Endothelial cell of umbilical vein (primary cell): ENCODE measurements around the gene MAFB. TPM values are rescaled to one million over a fixed set of nuclear protein-coding genes. Genes with fewer than 3 reads are reported as not detected.

ENCODE experiments used
- BruUV-seq: library from RNA; stranded (reverse); fragments of 400-500 nt; replicated peaks from 2 replicates; lab custom pipeline; 2021; lab: Mats Ljungman, UMichigan
- CTCF ChIA-PET: fragments of 300-600, 350-600 bp; sonication (Branson Sonifier 250); formaldehyde crosslinking; loops from one replicate; lab custom pipeline; 2021; ENCODE audit warnings: antibody characterized with exemption, inconsistent platforms; lab: Charles Lee
- POLR2A ChIA-PET: fragments of 300-600, 350-600 bp; sonication (Branson Sonifier 250); formaldehyde crosslinking; loops from one replicate; lab custom pipeline; 2021; ENCODE audit warnings: antibody characterized with exemption, inconsistent platforms; lab: Charles Lee
- DNase-seq: peaks from one replicate; pipeline ENCODE4 v3.0.0-alpha.2; 2011; ENCODE audit warnings: low read depth, low spot score
- FAIRE-seq: peaks from 2 replicates; lab custom pipeline; 2011; peaks lifted over from hg19 to GRCh38; lab: Jason Lieb, UNC
- H2AFZ ChIP-seq: 2 replicates; pipeline ENCODE4 v1.6.0; 2012; ENCODE audit warnings: low read depth, low read length, control low read depth, inconsistent platforms
- H3K27ac ChIP-seq: 2 replicates; pipeline ENCODE4 v1.5.1; 2011; ENCODE audit warnings: low read depth, mild to moderate bottlenecking, control low read depth, low read length, moderate library complexity; ENCODE audit not compliant: insufficient read depth
- H3K27me3 ChIP-seq, 2 experiments: 2 replicates each; pipeline versions ENCODE4 v1.6.0 to v1.6.1; 2011; ENCODE audit warnings: low read length in 2 of 2, mixed read lengths in 1 of 2; ENCODE audit not compliant: control insufficient read depth in 2 of 2, insufficient read depth in 2 of 2
- H3K36me3 ChIP-seq, 2 experiments: 2 replicates in 1 of 2; 3 replicates in 1 of 2; pipeline ENCODE4 v1.5.1; 2011; ENCODE audit warnings: low read length in 2 of 2, mild to moderate bottlenecking in 1 of 2, moderate library complexity in 1 of 2; ENCODE audit not compliant: control insufficient read depth in 2 of 2, insufficient read depth in 2 of 2; ENCODE audit errors: extremely low read depth in 1 of 2
- H3K4me1 ChIP-seq: 3 replicates; pipeline ENCODE4 v1.5.1; 2011; ENCODE audit warnings: mild to moderate bottlenecking, low read length; ENCODE audit not compliant: control insufficient read depth, insufficient read depth; ENCODE audit errors: extremely low read depth
- H3K4me2 ChIP-seq: 2 replicates; pipeline ENCODE4 v1.6.1; 2011; ENCODE audit warnings: low read length, control low read depth, mixed read lengths; ENCODE audit not compliant: insufficient read depth
- H3K4me3 ChIP-seq, 3 experiments: fragments of 200-600 bp in 1 of 3; sonication (generic), shearing (Covaris generic) in 1 of 3; replicated peaks in 1 of 3; 2 replicates each; pipeline ENCODE4 v1.5.1; 2011 to 2016; ENCODE audit warnings: control low read depth in 3 of 3, low read length in 3 of 3, mild to moderate bottlenecking in 2 of 3, inconsistent platforms in 1 of 3, low read depth in 1 of 3, moderate library complexity in 1 of 3; ENCODE audit not compliant: insufficient read depth in 1 of 3
- H3K79me2 ChIP-seq: 2 replicates; pipeline ENCODE4 v1.6.0; 2012; ENCODE audit warnings: low read length, inconsistent platforms; ENCODE audit not compliant: control insufficient read depth, insufficient read depth
- H3K9ac ChIP-seq: replicated peaks from 2 replicates; pipeline ENCODE3; 2011; ENCODE audit warnings: low read length, control low read depth; ENCODE audit not compliant: insufficient read depth; ENCODE audit errors: extremely low read depth
- H3K9me1 ChIP-seq: replicated peaks from 3 replicates; pipeline ENCODE4 v1.6.0; 2011; ENCODE audit warnings: mild to moderate bottlenecking, low read length; ENCODE audit not compliant: control insufficient read depth, insufficient read depth; ENCODE audit errors: extremely low read depth
- H3K9me3 ChIP-seq: replicated peaks from 2 replicates; pipeline ENCODE4 v1.5.1; 2012; ENCODE audit warnings: low read length, inconsistent platforms; ENCODE audit not compliant: control insufficient read depth, insufficient read depth
- H4K20me1 ChIP-seq: replicated peaks from 2 replicates; pipeline ENCODE3; 2011; ENCODE audit warnings: mild to moderate bottlenecking, low read length; ENCODE audit not compliant: control insufficient read depth, insufficient read depth; ENCODE audit errors: extremely low read depth
- CTCF ChIP-seq, 2 donors: IDR thresholded peaks; 1 replicate in 1 of 2; 2 replicates in 1 of 2; pipeline ENCODE4 v1.5.1; 2011; ENCODE audit warnings: low read length in 2 of 2, mild to moderate bottlenecking in 2 of 2, moderate library complexity in 2 of 2, control low read depth in 1 of 2, inconsistent platforms in 1 of 2, low read depth in 1 of 2; ENCODE audit not compliant: insufficient read depth in 1 of 2; ENCODE audit errors: extremely low read depth in 1 of 2
- EZH2 ChIP-seq: IDR thresholded peaks from 2 replicates; pipeline ENCODE4 v1.6.1; 2012; ENCODE audit warnings: borderline replicate concordance, low read depth, mild to moderate bottlenecking, moderate library complexity, low read length, inconsistent platforms; ENCODE audit not compliant: severe bottlenecking
- FOS ChIP-seq: IDR thresholded peaks from 2 replicates; pipeline ENCODE4 v1.6.1; 2011; ENCODE audit warnings: mild to moderate bottlenecking, low read length, moderate library complexity, borderline replicate concordance; ENCODE audit not compliant: insufficient read depth
- GATA2 ChIP-seq: IDR thresholded peaks from 2 replicates; pipeline ENCODE4 v1.7.0; 2011; ENCODE audit warnings: low read depth, mild to moderate bottlenecking, moderate library complexity, mixed read lengths, low read length; ENCODE audit not compliant: insufficient read length, insufficient read depth
- JUN ChIP-seq: IDR thresholded peaks from 2 replicates; pipeline ENCODE4 v1.6.1; 2011; ENCODE audit warnings: borderline replicate concordance, low read depth; ENCODE audit not compliant: insufficient read length, insufficient read depth
- MYC ChIP-seq: IDR thresholded peaks from one replicate; pipeline ENCODE4 v1.6.1; 2011; ENCODE audit warnings: mild to moderate bottlenecking, low read depth, low read length
- POLR2A ChIP-seq: IDR thresholded peaks from 2 replicates; pipeline ENCODE4 v1.6.1; 2012; ENCODE audit warnings: low read depth, mild to moderate bottlenecking, control low read depth, low read length
- dilution Hi-C: fragments of 300-500 bp; cut with MboI; formaldehyde crosslinking; loops from one replicate; pipeline ENCODE4 v1.15.0; 2019; ENCODE audit warnings: low sequenced_read_pairs; ENCODE audit not compliant: extremely low pct_ligation_motif_present
- intact Hi-C: fragments of 100-400 bp; cut with micrococcal nuclease; formaldehyde crosslinking; loops from one replicate; pipeline ENCODE4 v1.10.0; 2022
- polyA plus RNA-seq, 4 experiments: library from polyadenylated mRNA; depleted of rRNA in 3 of 4; stranded (reverse) in 3 of 4; unstranded in 1 of 4; fragments of >200 nt; gene quantifications; 2 replicates each; pipeline versions ENCODE4 v1.2.1 to v1.2.3, GENCODE V29; 2011 to 2012; ENCODE audit warnings: missing spikeins in 1 of 4
- total RNA-seq: library from RNA; stranded (reverse); gene quantifications from 2 replicates; pipeline ENCODE4 v1.2.3, GENCODE V29; 2021
- TF ChIP-seq, protein P1 (sequence below): IDR thresholded peaks from 2 replicates; pipeline ENCODE4 v1.6.1; 2011; ENCODE audit not compliant: insufficient read depth, insufficient read length

MAFB gene
- total and polyA plus RNA-seq, 2 donors (not counting 3 experiments of a cell fraction or from before 2014, with no cell fraction given) = 1.8 to 3.4 TPM

GRCh38 chr20:40685349-40685748 lies 3.7 kb downstream of the MAFB start:
- no peaks in the 10 kb centered on the region for H3K9me3 ChIP-seq
- no peak for TF ChIP-seq EZH2
- no peak for TF ChIP-seq POLR2A
- TF ChIP-seq, protein P1, sequence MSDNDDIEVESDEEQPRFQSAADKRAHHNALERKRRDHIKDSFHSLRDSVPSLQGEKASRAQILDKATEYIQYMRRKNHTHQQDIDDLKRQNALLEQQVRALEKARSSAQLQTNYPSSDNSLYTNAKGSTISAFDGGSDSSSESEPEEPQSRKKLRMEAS = no peak
- dilution Hi-C loops (no loop called here), intact Hi-C loops (loop anchor here (10.0 kb wide), 1 partner anchor 1111 kb away; no protein-coding TSS in a partner anchor)
- no peak overlapping the region for H3K4me3 ChIP-seq
- H2AFZ ChIP-seq = no peak overlapping the region
- ChIA-PET POLR2A (no interaction called here), CTCF (interaction anchor here (1.3 to 1.8 kb wide), 2 partner anchors 10 to 525 kb away, joined by 3 to 4 read pairs; no protein-coding TSS in a partner anchor)
- no peak overlapping the region for H3K27ac ChIP-seq
- no peak overlapping the region for H3K9ac ChIP-seq
- no peaks in the 10 kb centered on the region for H3K9me1 ChIP-seq
- H3K79me2 ChIP-seq = no peaks in the 10 kb centered on the region
- H3K27me3 ChIP-seq = peaks cover 5 to 33% of the 10 kb centered on the region in 2 experiments
- H4K20me1 ChIP-seq = no peaks in the 10 kb centered on the region
- H3K4me2 ChIP-seq = no peak overlapping the region
- FAIRE-seq (no peak), DNase-seq (no peak)
- no peaks in the 10 kb centered on the region for H3K36me3 ChIP-seq
- H3K4me1 ChIP-seq = peaks cover 7% of the 10 kb centered on the region
- BruUV-seq = no TSS peak

- DNase-seq (no peak), FAIRE-seq (no peak)
- no peak overlapping the region for H3K27ac ChIP-seq
- no peaks in the 10 kb centered on the region for H3K79me2 ChIP-seq
- no peak for TF ChIP-seq GATA2
- no peak for TF ChIP-seq EZH2
- TF ChIP-seq CTCF (IDR thresholded peaks at IDR 0.05; ENCODE audit: extremely low read depth in 1 of 2, insufficient read depth in 1 of 2, low read depth in 1 of 2, low read length in 2 of 2) = no peak
- TF ChIP-seq, protein P1 = no peak
- no peak for TF ChIP-seq FOS
- TF ChIP-seq POLR2A = no peak
- no peak for TF ChIP-seq MYC
- TF ChIP-seq JUN = no peak
- no peak overlapping the region for H2AFZ ChIP-seq
- intact Hi-C loops (loop anchor here (10.0 kb wide), 1 partner anchor 1109 kb away; no protein-coding TSS in a partner anchor), dilution Hi-C loops (no loop called here)
- no peaks in the 10 kb centered on the region for H3K36me3 ChIP-seq
- no peaks in the 10 kb centered on the region for H3K4me1 ChIP-seq
- no peak overlapping the region for H3K9ac ChIP-seq
- ChIA-PET POLR2A (no interaction called here), CTCF (interaction anchor here (1.0 to 1.8 kb wide), 2 partner anchors 10 to 524 kb away, joined by 3 to 4 read pairs; no protein-coding TSS in a partner anchor)
- peaks cover 4 to 30% of the 10 kb centered on the region in 2 experiments for H3K27me3 ChIP-seq
- H4K20me1 ChIP-seq = no peaks in the 10 kb centered on the region
- H3K4me3 ChIP-seq = no peak overlapping the region
- H3K4me2 ChIP-seq = no peak overlapping the region
- H3K9me1 ChIP-seq = no peaks in the 10 kb centered on the region
- no TSS peak for BruUV-seq
- H3K9me3 ChIP-seq = no peaks in the 10 kb centered on the region
These were observed 5.2 kb downstream of the MAFB start for GRCh38 chr20:40683894-40684268.
